MM.1S (cell line): ENCODE data around the gene FAM234A.

Experiments used
- DNase-seq: peaks from one replicate; pipeline ENCODE4 v3.0.0-alpha.2; 2015
- H2AFZ ChIP-seq: fragments of 300-600 bp; sonication (generic); 2 replicates; pipeline ENCODE4 v1.6.0; 2016; ENCODE audit warnings: antibody characterized with exemption, low read length
- H3F3A ChIP-seq: fragments of 300-600 bp; sonication (generic); 2 replicates; pipeline ENCODE4 v1.6.1; 2016; ENCODE audit warnings: mild to moderate bottlenecking, antibody characterized with exemption, low read length, moderate library complexity, mixed read lengths; ENCODE audit not compliant: insufficient read depth
- H3K27ac ChIP-seq: fragments of 300-600 bp; sonication (generic); 2 replicates; pipeline ENCODE4 v1.5.1; 2016; ENCODE audit warnings: mild to moderate bottlenecking, low read length
- H3K27me3 ChIP-seq: fragments of 300-600 bp; sonication (generic); replicated peaks from 2 replicates; pipeline ENCODE4 v1.6.0; 2016; ENCODE audit warnings: low read length; ENCODE audit not compliant: insufficient read depth
- H3K36me3 ChIP-seq: fragments of 300-600 bp; sonication (generic); replicated peaks from 2 replicates; pipeline ENCODE4 v1.6.1; 2016; ENCODE audit warnings: mild to moderate bottlenecking, low read length, mixed read lengths; ENCODE audit not compliant: insufficient read depth
- H3K4me1 ChIP-seq: fragments of 300-600 bp; sonication (generic); 2 replicates; pipeline ENCODE4 v1.6.1; 2016; ENCODE audit warnings: low read length, mixed read lengths
- H3K4me2 ChIP-seq: fragments of 300-600 bp; sonication (generic); 2 replicates; pipeline ENCODE4 v1.6.0; 2016; ENCODE audit warnings: low read depth, low read length
- H3K4me3 ChIP-seq: fragments of 300-600 bp; sonication (generic); 2 replicates; pipeline ENCODE4 v1.5.1; 2016; ENCODE audit warnings: low read length, mixed read lengths
- H3K79me2 ChIP-seq: fragments of 300-600 bp; sonication (generic); 2 replicates; pipeline ENCODE4 v1.6.1; 2016; ENCODE audit warnings: mixed run types, low read length, mixed read lengths
- H3K9ac ChIP-seq: fragments of 300-600 bp; sonication (generic); 2 replicates; pipeline ENCODE4 v1.6.1; 2016; ENCODE audit warnings: low read length, mixed read lengths
- H3K9me2 ChIP-seq: fragments of 300-600 bp; sonication (generic); replicated peaks from 2 replicates; pipeline ENCODE4 v1.6.1; 2016; ENCODE audit warnings: mild to moderate bottlenecking, low read length, mixed read lengths; ENCODE audit not compliant: insufficient read depth
- H3K9me3 ChIP-seq: fragments of 300-600 bp; sonication (generic); replicated peaks from 2 replicates; pipeline ENCODE4 v1.6.1; 2016; ENCODE audit warnings: mild to moderate bottlenecking, low read length, mixed read lengths; ENCODE audit not compliant: insufficient read depth
- H4K20me1 ChIP-seq: fragments of 300-600 bp; sonication (generic); 2 replicates; pipeline ENCODE4 v1.6.1; 2016; ENCODE audit warnings: mild to moderate bottlenecking, low read length, moderate library complexity, mixed read lengths; ENCODE audit not compliant: insufficient read depth
- CTCF ChIP-seq: fragments of 300-600 bp; sonication (generic); IDR thresholded peaks from 2 replicates; pipeline ENCODE4 v1.5.1; 2016; ENCODE audit warnings: antibody characterized with exemption, low read length, mixed read lengths
- EZH2 ChIP-seq: fragments of 300-600 bp; sonication (generic); optimal IDR thresholded peaks from 2 replicates; pipeline ENCODE3; 2017; ENCODE audit warnings: low read depth, mild to moderate bottlenecking, antibody characterized with exemption, low read length, mixed read lengths
- EZH2phosphoT487 ChIP-seq: fragments of 300-600 bp; sonication (generic); IDR thresholded peaks from 2 replicates; pipeline ENCODE4 v1.6.1; 2018; ENCODE audit warnings: antibody characterized with exemption, low read length

The FAM234A gene

GRCh38 chr16:314795-315299, 80.2 kb downstream of the FAM234A start:
- H3K9me2 ChIP-seq: no peaks in the 10 kb centered on the region
- no peaks in the 10 kb centered on the region for H3F3A ChIP-seq
- 0 out of 2 replicates have a peak, but pooled peaks cover 3% of the 10 kb centered on the region for H4K20me1 ChIP-seq
- TF ChIP-seq EZH2phosphoT487: no peak
- no peak for TF ChIP-seq CTCF
- no peak for TF ChIP-seq EZH2
- H3K9ac ChIP-seq: no peak overlapping the region
- H3K4me1 ChIP-seq: no peaks in the 10 kb centered on the region
- no peaks in the 10 kb centered on the region for H3K27me3 ChIP-seq
- H3K36me3 ChIP-seq: no peaks in the 10 kb centered on the region
- peaks cover 57% of the 10 kb centered on the region for H3K79me2 ChIP-seq
- no peaks in the 10 kb centered on the region for H3K9me3 ChIP-seq
- no peak overlapping the region for H3K27ac ChIP-seq
- H3K4me2 ChIP-seq: no peak overlapping the region
- no peak for DNase-seq
- no peak overlapping the region for H2AFZ ChIP-seq
- no peak overlapping the region for H3K4me3 ChIP-seq
